ENCODE measurements around the gene ETS1. TPM values are rescaled to one million over a fixed set of nuclear protein-coding genes. Genes with fewer than 3 reads are reported as not detected.

Gene ETS1
- total RNA-seq, 2 experiments from 2014 or later, result 579 to 590 TPM

DNA sequence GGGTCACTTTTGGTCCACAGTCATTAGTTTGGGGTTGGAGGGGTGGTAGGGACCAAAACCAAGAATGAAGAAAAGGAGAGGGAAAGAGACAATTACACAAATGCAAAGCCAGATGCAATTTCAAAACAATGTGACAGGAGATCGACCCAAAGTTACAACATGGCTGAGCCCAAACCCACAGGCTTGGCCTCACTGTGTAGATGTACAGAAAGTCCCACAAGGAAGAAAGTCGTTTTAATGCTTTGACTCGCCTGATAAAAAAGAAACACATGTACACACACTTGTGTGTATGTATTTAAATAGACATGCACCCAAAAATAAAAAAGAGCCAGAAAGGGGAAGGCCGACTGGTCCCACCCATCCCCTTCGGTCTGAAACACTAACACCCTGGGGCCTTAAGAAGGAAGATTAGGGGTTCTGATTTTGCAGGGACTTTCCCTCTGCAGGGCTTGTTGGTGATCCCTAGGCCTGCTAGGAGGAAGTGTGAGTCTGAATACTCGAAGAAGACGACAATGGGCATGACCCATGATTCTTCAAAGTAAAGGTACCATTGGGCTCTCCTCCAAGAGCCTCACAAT is 104.1 kb downstream of the ETS1 start:
- Mint-ChIP-seq H3K4me3 (peak overlapping the region; percentile 76), H3K4me1 (ENCODE audit: low read depth) (peaks cover 99% of the 10 kb centered on the region), H3K9me3 (no peaks in the 10 kb centered on the region), H3K27me3 (no peaks in the 10 kb centered on the region), H3K27ac (peak overlapping the region; percentile 99), H3K36me3 (ENCODE audit: low read depth) (peaks cover 99% of the 10 kb centered on the region)
- intact Hi-C loops (cut with DNase I, micrococcal nuclease), result loop anchor here (2.0 kb wide), 3 partner anchors 14 to 18 kb away; no protein-coding TSS in a partner anchor
- H3K36me3 ChIP-seq (ENCODE audit: insufficient read depth, low read length), result peaks cover 98% of the 10 kb centered on the region
- TF ChIP-seq, protein P1, sequence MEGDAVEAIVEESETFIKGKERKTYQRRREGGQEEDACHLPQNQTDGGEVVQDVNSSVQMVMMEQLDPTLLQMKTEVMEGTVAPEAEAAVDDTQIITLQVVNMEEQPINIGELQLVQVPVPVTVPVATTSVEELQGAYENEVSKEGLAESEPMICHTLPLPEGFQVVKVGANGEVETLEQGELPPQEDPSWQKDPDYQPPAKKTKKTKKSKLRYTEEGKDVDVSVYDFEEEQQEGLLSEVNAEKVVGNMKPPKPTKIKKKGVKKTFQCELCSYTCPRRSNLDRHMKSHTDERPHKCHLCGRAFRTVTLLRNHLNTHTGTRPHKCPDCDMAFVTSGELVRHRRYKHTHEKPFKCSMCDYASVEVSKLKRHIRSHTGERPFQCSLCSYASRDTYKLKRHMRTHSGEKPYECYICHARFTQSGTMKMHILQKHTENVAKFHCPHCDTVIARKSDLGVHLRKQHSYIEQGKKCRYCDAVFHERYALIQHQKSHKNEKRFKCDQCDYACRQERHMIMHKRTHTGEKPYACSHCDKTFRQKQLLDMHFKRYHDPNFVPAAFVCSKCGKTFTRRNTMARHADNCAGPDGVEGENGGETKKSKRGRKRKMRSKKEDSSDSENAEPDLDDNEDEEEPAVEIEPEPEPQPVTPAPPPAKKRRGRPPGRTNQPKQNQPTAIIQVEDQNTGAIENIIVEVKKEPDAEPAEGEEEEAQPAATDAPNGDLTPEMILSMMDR (IDR thresholded peaks at IDR 0.05), result no peak
- H3K9me3 ChIP-seq (ENCODE audit: control insufficient read depth in 1 of 2, insufficient read depth in 1 of 2, low read length in 2 of 2), result no peaks in the 10 kb centered on the region
- peak; percentile 17 for ATAC-seq (ENCODE audit: poor library complexity)
- peak overlapping the region; percentile 92 to 94 for H3K27ac ChIP-seq (ENCODE audit: low read depth in 1 of 2, low read length in 2 of 2)
- ChIA-PET POLR2A (interaction anchor here (1.3 to 17.8 kb wide), 13 partner anchors 9 to 347 kb away, joined by 3 to 611 read pairs (median 10); no protein-coding TSS in a partner anchor), CTCF (interaction anchor here (1.0 to 2.4 kb wide), 7 partner anchors 15 to 193 kb away, joined by 3 to 13 read pairs (median 4); no protein-coding TSS in a partner anchor)
- H3K4me1 ChIP-seq (ENCODE audit: insufficient read depth, low read length), result peaks cover 94% of the 10 kb centered on the region
- H3K27me3 ChIP-seq (ENCODE audit: control insufficient read depth in 1 of 2, insufficient read depth in 2 of 2, low read length in 2 of 2), result no peaks in the 10 kb centered on the region
- H3K4me3 ChIP-seq (ENCODE audit: low read length), result peak overlapping the region; percentile 46
- peak in 5 of 14 experiments; percentile 40 to 88 (median 67) for DNase-seq

DNA sequence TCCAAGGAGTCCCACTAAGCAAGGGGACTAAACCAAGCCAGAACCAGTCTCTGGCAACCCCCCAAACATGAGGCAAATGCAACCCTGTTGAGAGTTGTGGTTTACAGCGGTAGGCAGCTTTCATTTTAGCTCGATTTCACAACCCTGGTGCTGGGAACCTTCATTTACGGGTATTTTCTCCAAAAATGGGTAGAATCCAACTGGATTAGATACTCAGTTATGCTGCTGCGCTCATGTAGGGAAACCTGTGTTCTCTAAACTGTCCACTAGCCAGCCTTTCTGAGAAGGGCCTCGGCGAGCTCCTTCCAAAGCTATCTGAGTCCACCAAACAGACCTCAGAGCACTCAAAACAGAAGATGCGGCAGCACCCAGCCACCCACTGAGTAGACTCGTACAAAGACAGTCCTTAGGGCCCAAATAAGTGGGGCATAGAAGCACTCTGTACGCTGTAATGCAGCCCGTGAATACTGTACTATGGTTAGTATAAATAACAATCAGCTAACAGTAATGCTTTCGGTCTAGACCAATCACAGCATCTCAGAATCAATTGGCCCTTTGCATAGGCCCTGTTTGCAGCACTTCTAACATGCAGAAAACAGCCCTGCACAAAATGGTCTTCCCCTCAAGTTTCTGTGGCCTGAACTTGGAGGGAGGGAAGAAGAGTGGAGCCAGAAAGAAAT is 104.7 kb downstream of the ETS1 start:
- CTCF ChIA-PET, result interaction anchor here (1.0 to 1.8 kb wide), 5 partner anchors 14 to 193 kb away, joined by 3 to 7 read pairs (median 3); no protein-coding TSS in a partner anchor
- POLR2A ChIA-PET, result interaction anchor here (0.8 to 17.8 kb wide), 19 partner anchors 10 to 348 kb away, joined by 3 to 611 read pairs (median 6); no protein-coding TSS in a partner anchor
- no peaks in the 10 kb centered on the region for H3K9me3 ChIP-seq (ENCODE audit: control insufficient read depth in 1 of 2, insufficient read depth in 1 of 2, low read length in 2 of 2)
- TF ChIP-seq, protein P1 (IDR thresholded peaks at IDR 0.05), result no peak
- peak overlapping the region; percentile 99 for H3K27ac Mint-ChIP-seq
- H3K36me3 ChIP-seq (ENCODE audit: insufficient read depth, low read length), result peaks cover 96% of the 10 kb centered on the region
- peaks cover 99% of the 10 kb centered on the region for H3K4me1 Mint-ChIP-seq (ENCODE audit: low read depth)
- DNase-seq (peak in 6 of 14 experiments; percentile 51 to 87 (median 70)), ATAC-seq (ENCODE audit: poor library complexity) (peak; percentile 58)
- H3K27me3 Mint-ChIP-seq, result no peaks in the 10 kb centered on the region
- H3K9me3 Mint-ChIP-seq, result no peaks in the 10 kb centered on the region
- peak overlapping the region; percentile 46 for H3K4me3 ChIP-seq (ENCODE audit: low read length)
- H3K27ac ChIP-seq (ENCODE audit: low read depth in 1 of 2, low read length in 2 of 2), result peak overlapping the region; percentile 92 to 94
- H3K4me3 Mint-ChIP-seq, result peak overlapping the region; percentile 76
- H3K4me1 ChIP-seq (ENCODE audit: insufficient read depth, low read length), result peaks cover 95% of the 10 kb centered on the region
- no peaks in the 10 kb centered on the region for H3K27me3 ChIP-seq (ENCODE audit: control insufficient read depth in 1 of 2, insufficient read depth in 2 of 2, low read length in 2 of 2)
- intact Hi-C loops (cut with DNase I, micrococcal nuclease), result loop anchor here (2.0 kb wide), 3 partner anchors 14 to 18 kb away; no protein-coding TSS in a partner anchor
- peaks cover 99% of the 10 kb centered on the region for H3K36me3 Mint-ChIP-seq (ENCODE audit: low read depth)

DNA sequence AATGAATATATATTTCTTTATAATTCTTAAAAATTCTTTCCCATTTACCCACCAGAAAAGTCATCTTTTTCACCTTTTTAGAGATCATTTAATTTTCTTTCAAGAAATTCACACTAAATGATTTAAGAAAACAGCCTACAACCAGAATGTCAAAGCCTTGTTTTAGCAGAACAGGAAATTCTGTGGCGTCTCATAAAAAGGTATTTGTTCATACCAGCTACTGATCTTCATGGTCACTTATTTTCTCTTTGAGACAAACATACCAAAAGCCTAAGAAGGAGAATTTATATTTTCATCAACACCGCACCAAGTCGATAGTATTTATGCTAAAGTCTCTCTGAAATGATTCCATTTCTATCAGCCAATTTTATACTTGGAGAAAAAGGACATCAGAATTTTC is 105.3 kb downstream of the ETS1 start:
- peak overlapping the region; percentile 76 for H3K4me3 Mint-ChIP-seq
- Histone ChIP-seq H3K4me1 (ENCODE audit: insufficient read depth, low read length) (peaks cover 95% of the 10 kb centered on the region), H3K27ac (ENCODE audit: low read depth in 1 of 2, low read length in 2 of 2) (peak overlapping the region; percentile 92 to 94), H3K4me3 (ENCODE audit: low read length) (peak overlapping the region; percentile 46), H3K9me3 (ENCODE audit: control insufficient read depth in 1 of 2, insufficient read depth in 1 of 2, low read length in 2 of 2) (no peaks in the 10 kb centered on the region), H3K27me3 (ENCODE audit: control insufficient read depth in 1 of 2, insufficient read depth in 2 of 2, low read length in 2 of 2) (no peaks in the 10 kb centered on the region), H3K36me3 (ENCODE audit: insufficient read depth, low read length) (peaks cover 98% of the 10 kb centered on the region)
- TF ChIP-seq, protein P1 (IDR thresholded peaks at IDR 0.05), result no peak
- POLR2A ChIA-PET, result interaction anchor here (0.7 to 17.8 kb wide), 18 partner anchors 10 to 349 kb away, joined by 3 to 611 read pairs (median 6); no protein-coding TSS in a partner anchor
- H3K36me3 Mint-ChIP-seq (ENCODE audit: low read depth), result peaks cover 100% of the 10 kb centered on the region
- intact Hi-C loops (cut with DNase I, micrococcal nuclease), result loop anchor here (2.0 kb wide), 3 partner anchors 15 to 19 kb away; no protein-coding TSS in a partner anchor
- CTCF ChIA-PET, result interaction anchor here (1.0 to 1.8 kb wide), 4 partner anchors 14 to 180 kb away, joined by 3 to 7 read pairs (median 4); no protein-coding TSS in a partner anchor
- peak overlapping the region; percentile 99 for H3K27ac Mint-ChIP-seq
- DNase-seq (no peak), ATAC-seq (ENCODE audit: poor library complexity) (peak; percentile 4)
- H3K9me3 Mint-ChIP-seq, result no peaks in the 10 kb centered on the region
- H3K27me3 Mint-ChIP-seq, result no peaks in the 10 kb centered on the region
- peaks cover 100% of the 10 kb centered on the region for H3K4me1 Mint-ChIP-seq (ENCODE audit: low read depth)
